ENCODE measurements around the gene SLC25A34.

The SLC25A34 gene

GRCh38 chr1:15764269-15764764 lies 28.3 kb downstream of the SLC25A34 start:
- DNase-seq (ENCODE audit: low read depth), result no peak
- no peak overlapping the region for H3K4me3 ChIP-seq (ENCODE audit: low read depth, low read length)
- no peak for TF ChIP-seq CTCF (conservative IDR thresholded peaks at IDR 0.05; ENCODE audit: low read depth, low read length)

- no peak for TF ChIP-seq CTCF (conservative IDR thresholded peaks at IDR 0.05; ENCODE audit: low read depth, low read length)
- no peak overlapping the region for H3K4me3 ChIP-seq (ENCODE audit: low read depth, low read length)
- DNase-seq (ENCODE audit: low read depth), result no peak
Measured at GRCh38 chr1:15764890-15765289, 28.8 kb downstream of the SLC25A34 start.

GRCh38 chr1:15765495-15766194 lies 29.6 kb downstream of the SLC25A34 start:
- TF ChIP-seq CTCF (conservative IDR thresholded peaks at IDR 0.05; ENCODE audit: low read depth, low read length), result no peak
- peak; percentile 70 for DNase-seq (ENCODE audit: low read depth)
- no peak overlapping the region for H3K4me3 ChIP-seq (ENCODE audit: low read depth, low read length)

- TF ChIP-seq CTCF (conservative IDR thresholded peaks at IDR 0.05; ENCODE audit: low read depth, low read length), result no peak
- no peak for DNase-seq (ENCODE audit: low read depth)
- H3K4me3 ChIP-seq (ENCODE audit: low read depth, low read length), result no peak overlapping the region
Measured at GRCh38 chr1:15767941-15768340, 31.9 kb downstream of the SLC25A34 start.

GRCh38 chr1:15768388-15768787 lies 32.3 kb downstream of the SLC25A34 start:
- no peak for DNase-seq (ENCODE audit: low read depth)
- H3K4me3 ChIP-seq (ENCODE audit: low read depth, low read length), result no peak overlapping the region
- TF ChIP-seq CTCF (conservative IDR thresholded peaks at IDR 0.05; ENCODE audit: low read depth, low read length), result no peak

GRCh38 chr1:15770313-15770962 lies 34.4 kb downstream of the SLC25A34 start:
- no peak for DNase-seq (ENCODE audit: low read depth)
- no peak for TF ChIP-seq CTCF (conservative IDR thresholded peaks at IDR 0.05; ENCODE audit: low read depth, low read length)
- H3K4me3 ChIP-seq (ENCODE audit: low read depth, low read length), result no peak overlapping the region
